Prostate gland (tissue), 2 donors: ENCODE data around the gene NUTM1. TPM values are rescaled to one million over a fixed set of nuclear protein-coding genes. Genes with fewer than 3 reads are reported as not detected.

ENCODE experiments used
- DNase-seq: peaks from one replicate; pipeline ENCODE4 v3.0.0-alpha.2; 2019; ENCODE audit warnings: low spot score
- H3K27ac ChIP-seq, 2 donors: fragments of 200-600 bp; sonication (generic); 2 replicates each; pipeline ENCODE4 v1.5.1; 2017 to 2019
- H3K27me3 ChIP-seq: fragments of 200-600 bp; sonication (generic); replicated peaks from 2 replicates; pipeline ENCODE4 v1.5.1; 2019; ENCODE audit not compliant: insufficient read depth
- H3K36me3 ChIP-seq, 2 donors: fragments of 200-600 bp; sonication (generic); 1 replicate in 1 of 2; 2 replicates in 1 of 2; pipeline versions ENCODE4 v1.5.1 to v1.8.1; 2017 to 2019
- H3K4me1 ChIP-seq: fragments of 200-600 bp; sonication (generic); replicated peaks from 2 replicates; pipeline ENCODE4 v1.5.1; 2019
- H3K4me3 ChIP-seq, 2 donors: fragments of 200-600 bp; sonication (generic); 2 replicates each; pipeline ENCODE4 v1.5.1; 2017 to 2019
- H3K9me3 ChIP-seq: fragments of 200-600 bp; sonication (generic); 2 replicates; pipeline ENCODE4 v1.5.1; 2017
- POLR2A ChIP-seq: fragments of 450-650 bp; IDR thresholded peaks from one replicate; pipeline ENCODE4 v1.6.1; 2016; ENCODE audit warnings: antibody characterized with exemption, mild to moderate bottlenecking
- POLR2AphosphoS5 ChIP-seq: sonication (generic); formaldehyde crosslinking; IDR thresholded peaks from one replicate; pipeline ENCODE4 v1.6.1; 2017; ENCODE audit warnings: antibody characterized with exemption
- WGBS: methylation state at CpG from one replicate; pipeline ENCODE4 v1.1.5; 2018; 5-methylcytosine and 5-hydroxymethylcytosine counted together
- intact Hi-C: fragments of 100-400 bp; cut with DNase I; formaldehyde crosslinking; loops from one replicate; pipeline ENCODE4 v1.14.2; 2022
- total RNA-seq, 2 donors: library from RNA; depleted of rRNA; stranded (reverse); fragments of >200 nt; gene quantifications; one replicate each; pipeline ENCODE4 v1.1.0, GENCODE V29; 2016
- TF ChIP-seq, protein P1 (sequence below), 4 experiments: fragments of 200-600 bp in 2 of 4; fragments of 450-650 bp in 2 of 4; sonication (generic) in 2 of 4; IDR thresholded peaks; 1 replicate in 3 of 4; 2 replicates in 1 of 4; pipeline ENCODE4 v1.5.1; 2016 to 2019; ENCODE audit warnings: antibody characterized with exemption in 4 of 4, mild to moderate bottlenecking in 2 of 4, moderate library complexity in 2 of 4

Gene NUTM1
- total RNA-seq, 2 donors from 2014 or later, result 6.9 TPM; not detected in 1

DNA sequence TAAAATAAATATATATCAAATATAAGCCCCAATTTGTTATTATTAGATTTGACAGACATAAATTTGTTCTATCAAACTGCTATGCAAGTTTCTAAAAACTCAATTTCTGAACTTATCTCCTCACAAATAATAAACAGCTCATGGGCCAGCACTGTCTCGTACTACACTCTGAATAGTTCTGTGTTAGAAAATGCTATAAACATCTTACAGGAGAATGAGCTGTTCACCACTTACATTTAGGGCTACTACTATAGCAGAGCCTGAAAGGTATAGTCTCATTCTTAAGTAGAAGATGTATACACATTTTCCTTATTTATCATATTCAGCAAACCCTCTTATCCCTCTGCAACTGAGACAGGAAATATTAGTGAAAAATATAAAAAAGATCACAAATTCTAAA lies 18.2 kb upstream of the NUTM1 start:
- no peak for DNase-seq
- TF ChIP-seq, protein P1, sequence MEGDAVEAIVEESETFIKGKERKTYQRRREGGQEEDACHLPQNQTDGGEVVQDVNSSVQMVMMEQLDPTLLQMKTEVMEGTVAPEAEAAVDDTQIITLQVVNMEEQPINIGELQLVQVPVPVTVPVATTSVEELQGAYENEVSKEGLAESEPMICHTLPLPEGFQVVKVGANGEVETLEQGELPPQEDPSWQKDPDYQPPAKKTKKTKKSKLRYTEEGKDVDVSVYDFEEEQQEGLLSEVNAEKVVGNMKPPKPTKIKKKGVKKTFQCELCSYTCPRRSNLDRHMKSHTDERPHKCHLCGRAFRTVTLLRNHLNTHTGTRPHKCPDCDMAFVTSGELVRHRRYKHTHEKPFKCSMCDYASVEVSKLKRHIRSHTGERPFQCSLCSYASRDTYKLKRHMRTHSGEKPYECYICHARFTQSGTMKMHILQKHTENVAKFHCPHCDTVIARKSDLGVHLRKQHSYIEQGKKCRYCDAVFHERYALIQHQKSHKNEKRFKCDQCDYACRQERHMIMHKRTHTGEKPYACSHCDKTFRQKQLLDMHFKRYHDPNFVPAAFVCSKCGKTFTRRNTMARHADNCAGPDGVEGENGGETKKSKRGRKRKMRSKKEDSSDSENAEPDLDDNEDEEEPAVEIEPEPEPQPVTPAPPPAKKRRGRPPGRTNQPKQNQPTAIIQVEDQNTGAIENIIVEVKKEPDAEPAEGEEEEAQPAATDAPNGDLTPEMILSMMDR (IDR thresholded peaks at IDR 0.05), result no peak
- TF ChIP-seq POLR2AphosphoS5 (no peak), POLR2A (no peak)
- H3K27me3 ChIP-seq, result no peaks in the 10 kb centered on the region
- H3K9me3 ChIP-seq, result no peaks in the 10 kb centered on the region
- WGBS, result 84% methylated on average over 1 of the region's 1 CpG
- H3K36me3 ChIP-seq, result no peaks in the 10 kb centered on the region
- H3K4me1 ChIP-seq, result no peaks in the 10 kb centered on the region
- H3K27ac ChIP-seq, result no peak overlapping the region
- H3K4me3 ChIP-seq, result no peak overlapping the region
- intact Hi-C loops, result no loop called here

DNA sequence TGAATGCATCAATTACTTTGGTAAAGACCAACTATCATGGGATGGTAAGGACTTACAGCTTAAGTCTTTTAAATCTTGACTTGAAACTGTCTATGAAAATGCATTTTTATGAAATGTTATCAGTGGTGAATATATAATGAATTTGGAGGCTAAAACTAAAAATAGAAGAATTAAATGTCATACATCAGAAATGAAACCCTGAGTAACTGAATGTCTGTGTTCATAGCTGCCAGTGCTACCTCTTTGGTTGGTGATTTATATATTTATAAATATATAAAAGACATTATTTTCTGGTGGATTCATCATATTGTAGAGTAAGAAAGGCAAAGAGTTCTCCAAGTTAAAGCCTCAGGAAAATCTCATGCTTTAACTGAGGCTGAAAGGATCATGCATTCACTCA lies 17.7 kb upstream of the NUTM1 start:
- H3K27ac ChIP-seq, result no peak overlapping the region
- no peaks in the 10 kb centered on the region for H3K4me1 ChIP-seq
- no peak for DNase-seq
- intact Hi-C loops, result no loop called here
- no peaks in the 10 kb centered on the region for H3K9me3 ChIP-seq
- no peaks in the 10 kb centered on the region for H3K27me3 ChIP-seq
- H3K36me3 ChIP-seq, result no peaks in the 10 kb centered on the region
- no peak overlapping the region for H3K4me3 ChIP-seq
- no peak for TF ChIP-seq POLR2A
- TF ChIP-seq, protein P1 (IDR thresholded peaks at IDR 0.05), result no peak
- no peak for TF ChIP-seq POLR2AphosphoS5

DNA sequence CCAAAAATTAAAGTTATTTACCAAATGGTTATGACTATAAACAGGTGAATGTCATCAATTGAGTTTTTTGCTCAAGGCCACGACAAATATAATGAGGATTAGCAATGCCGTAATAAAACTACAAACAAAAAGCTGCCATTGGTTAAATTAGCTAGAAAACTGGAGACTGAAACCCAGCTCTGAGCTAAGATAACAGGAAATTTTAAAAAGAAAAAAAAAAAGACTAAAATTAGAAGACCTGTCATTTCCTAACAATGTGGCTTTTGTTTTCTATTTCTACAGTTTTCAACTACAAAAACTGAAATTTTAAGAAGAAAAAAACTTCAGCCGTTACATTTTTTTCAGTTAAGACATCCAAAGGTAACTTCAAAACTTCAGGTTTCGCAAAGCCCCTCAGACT lies 15.2 kb upstream of the NUTM1 start:
- no peak for DNase-seq
- Histone ChIP-seq H3K27me3 (no peaks in the 10 kb centered on the region), H3K4me1 (no peaks in the 10 kb centered on the region), H3K27ac (no peak overlapping the region), H3K36me3 (no peaks in the 10 kb centered on the region), H3K9me3 (no peaks in the 10 kb centered on the region), H3K4me3 (no peak overlapping the region)
- intact Hi-C loops, result no loop called here
- TF ChIP-seq, protein P1 (IDR thresholded peaks at IDR 0.05), result no peak
- TF ChIP-seq POLR2A, result no peak
- TF ChIP-seq POLR2AphosphoS5, result no peak
- WGBS, result 89% methylated on average over 4 of the region's 4 CpGs

DNA sequence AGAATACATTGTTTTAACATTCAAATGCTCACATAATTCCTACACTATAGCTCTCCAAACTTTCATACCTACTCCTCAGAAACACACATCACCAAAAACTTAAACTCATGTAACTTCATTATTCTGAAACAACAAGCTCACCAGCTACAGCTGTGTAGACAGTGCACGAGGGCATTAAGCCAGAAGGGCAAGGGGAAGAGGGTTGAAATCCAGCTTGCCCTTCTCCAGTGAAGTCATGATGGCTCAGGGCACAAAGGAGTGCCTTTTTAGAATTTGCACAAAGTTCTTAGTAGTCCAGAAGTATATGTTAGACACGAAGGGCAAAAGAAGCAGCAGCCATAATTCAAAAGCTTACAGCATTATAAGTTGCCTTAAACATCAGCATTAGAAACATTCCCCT lies 14.1 kb upstream of the NUTM1 start:
- Histone ChIP-seq H3K4me3 (no peak overlapping the region), H3K4me1 (no peaks in the 10 kb centered on the region), H3K36me3 (no peaks in the 10 kb centered on the region), H3K27me3 (no peaks in the 10 kb centered on the region), H3K27ac (no peak overlapping the region), H3K9me3 (no peaks in the 10 kb centered on the region)
- TF ChIP-seq POLR2AphosphoS5 (no peak), POLR2A (no peak)
- TF ChIP-seq, protein P1 (IDR thresholded peaks at IDR 0.05), result no peak
- WGBS, result 59% methylated on average over 2 of the region's 2 CpGs
- DNase-seq, result no peak
- intact Hi-C loops, result no loop called here

DNA sequence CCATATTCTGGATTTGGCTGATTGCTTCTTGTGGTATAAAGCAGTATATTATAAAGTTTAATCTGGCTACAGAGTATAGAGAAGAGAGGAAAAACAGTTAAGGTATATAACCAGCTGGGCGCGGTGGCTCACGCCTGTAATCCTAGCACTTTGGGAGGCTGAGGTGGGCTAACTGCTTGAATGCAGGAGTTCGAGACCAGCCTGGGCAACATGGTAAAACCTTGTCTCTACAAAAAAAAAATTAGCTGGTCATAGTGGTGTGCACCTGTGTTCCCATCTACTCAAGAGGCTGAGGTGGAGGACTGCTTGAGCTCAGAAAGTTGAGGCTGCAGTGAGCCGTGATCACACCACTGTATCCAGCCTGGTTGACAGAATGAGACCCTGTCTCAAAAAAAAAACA lies 12.8 kb upstream of the NUTM1 start:
- Histone ChIP-seq H3K27me3 (no peaks in the 10 kb centered on the region), H3K27ac (no peak overlapping the region), H3K36me3 (no peaks in the 10 kb centered on the region), H3K4me1 (no peaks in the 10 kb centered on the region), H3K9me3 (no peaks in the 10 kb centered on the region), H3K4me3 (no peak overlapping the region)
- DNase-seq, result no peak
- intact Hi-C loops, result no loop called here
- WGBS, result 97% methylated on average over 5 of the region's 5 CpGs
- no peak for TF ChIP-seq POLR2AphosphoS5
- TF ChIP-seq, protein P1 (IDR thresholded peaks at IDR 0.05), result no peak
- TF ChIP-seq POLR2A, result no peak
